A204.1 (cell line): ENCODE measurements around the gene TMEM271.

ENCODE experiments used
- FAIRE-seq: peaks from 2 replicates; lab custom pipeline; 2012; peaks lifted over from hg19 to GRCh38; lab: Jason Lieb, UNC

TMEM271 gene

GRCh38 chr4:576245-576821 is at the start of gene TMEM271:
TMEM271 (minus strand) TSS chr4:576295; CDS start chr4:576062, 233 bp downstream.
- FAIRE-seq = no peak

- FAIRE-seq = no peak
Observed at GRCh38 chr4:625631-626161, 49.6 kb upstream of the TMEM271 start.

GRCh38 chr4:624705-625590 is 48.9 kb upstream of the TMEM271 start, which contains the start of gene PDE6B:
PDE6B (plus strand) TSS chr4:625573; CDS start chr4:625627, 54 bp downstream.
- no peak for FAIRE-seq

GRCh38 chr4:623914-624566 is 47.9 kb upstream of the TMEM271 start:
- no peak for FAIRE-seq

GRCh38 chr4:622996-623913 is 47.2 kb upstream of the TMEM271 start:
- FAIRE-seq = no peak

GRCh38 chr4:622071-622995 is 46.2 kb upstream of the TMEM271 start:
- no peak for FAIRE-seq

GRCh38 chr4:621296-622070 is 45.4 kb upstream of the TMEM271 start:
- no peak for FAIRE-seq

- FAIRE-seq = no peak
Observed at GRCh38 chr4:620851-621261, 44.8 kb upstream of the TMEM271 start.

GRCh38 chr4:620201-620600 is 44.1 kb upstream of the TMEM271 start:
- no peak for FAIRE-seq

- FAIRE-seq = no peak
Observed at GRCh38 chr4:617644-618641, 41.8 kb upstream of the TMEM271 start.

- FAIRE-seq = no peak
Observed at GRCh38 chr4:616911-617643, 41.0 kb upstream of the TMEM271 start.

GRCh38 chr4:616091-616490 is 40.0 kb upstream of the TMEM271 start:
- no peak for FAIRE-seq

GRCh38 chr4:613126-613525 is 37.0 kb upstream of the TMEM271 start:
- FAIRE-seq = no peak

GRCh38 chr4:612749-613125 is 36.6 kb upstream of the TMEM271 start:
- FAIRE-seq = no peak

- FAIRE-seq = no peak
Observed at GRCh38 chr4:612052-612748, 36.1 kb upstream of the TMEM271 start.

GRCh38 chr4:610411-611261 is 34.5 kb upstream of the TMEM271 start:
- no peak for FAIRE-seq
